Measurements from ENCODE around the gene PIK3IP1. TPM values are rescaled to one million over a fixed set of nuclear protein-coding genes. Genes with fewer than 3 reads are reported as not detected.

The PIK3IP1 gene, protein sequence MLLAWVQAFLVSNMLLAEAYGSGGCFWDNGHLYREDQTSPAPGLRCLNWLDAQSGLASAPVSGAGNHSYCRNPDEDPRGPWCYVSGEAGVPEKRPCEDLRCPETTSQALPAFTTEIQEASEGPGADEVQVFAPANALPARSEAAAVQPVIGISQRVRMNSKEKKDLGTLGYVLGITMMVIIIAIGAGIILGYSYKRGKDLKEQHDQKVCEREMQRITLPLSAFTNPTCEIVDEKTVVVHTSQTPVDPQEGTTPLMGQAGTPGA
- 10 to 100 TPM; 10.8 to 34.2 (median 18.7) TPM for total RNA-seq
- 10 to 100 TPM; 26.5 to 48.9 TPM for polyA plus RNA-seq
- long read RNA-seq, donor 1, transcript PIK3IP1-201 (6 exons, 2,467 nt): major isoform, 62 of 99 reads
- long read RNA-seq, donor 1, transcript PIK3IP1-203 (5 exons, 2,374 nt): minor isoform, 28 of 99 reads
- long read RNA-seq, donor 1, partial matches to known transcripts: 8 of 99 reads
- long read RNA-seq, donor 1, other reads (novel, unspliced or antisense): 1 of 99 reads
- long read RNA-seq, donor 2, partial matches to known transcripts: 0 of 5 reads
- long read RNA-seq, donor 2, other reads (novel, unspliced or antisense): 0 of 5 reads
- long read RNA-seq, donor 3, transcript PIK3IP1-201 (6 exons, 2,467 nt): major isoform, 50 of 73 reads
- long read RNA-seq, donor 3, transcript PIK3IP1-203 (5 exons, 2,374 nt): minor isoform, 6 of 73 reads
- long read RNA-seq, donor 3, partial matches to known transcripts: 4 of 73 reads
- long read RNA-seq, donor 3, other reads (novel, unspliced or antisense): 9 of 73 reads

- peak within 1 kb of the TSS; percentile 51 for H3K4me3 ChIP-seq
- H3K27me3 ChIP-seq: no peaks in the 10 kb centered on the region
- intact Hi-C loops (cut with DNase I): no loop called here
- TF ChIP-seq POLR2A (IDR thresholded peaks at IDR 0.05) (peak; percentile 67), EP300 (IDR thresholded peaks at IDR 0.05) (no peak)
- TF ChIP-seq, protein P1, sequence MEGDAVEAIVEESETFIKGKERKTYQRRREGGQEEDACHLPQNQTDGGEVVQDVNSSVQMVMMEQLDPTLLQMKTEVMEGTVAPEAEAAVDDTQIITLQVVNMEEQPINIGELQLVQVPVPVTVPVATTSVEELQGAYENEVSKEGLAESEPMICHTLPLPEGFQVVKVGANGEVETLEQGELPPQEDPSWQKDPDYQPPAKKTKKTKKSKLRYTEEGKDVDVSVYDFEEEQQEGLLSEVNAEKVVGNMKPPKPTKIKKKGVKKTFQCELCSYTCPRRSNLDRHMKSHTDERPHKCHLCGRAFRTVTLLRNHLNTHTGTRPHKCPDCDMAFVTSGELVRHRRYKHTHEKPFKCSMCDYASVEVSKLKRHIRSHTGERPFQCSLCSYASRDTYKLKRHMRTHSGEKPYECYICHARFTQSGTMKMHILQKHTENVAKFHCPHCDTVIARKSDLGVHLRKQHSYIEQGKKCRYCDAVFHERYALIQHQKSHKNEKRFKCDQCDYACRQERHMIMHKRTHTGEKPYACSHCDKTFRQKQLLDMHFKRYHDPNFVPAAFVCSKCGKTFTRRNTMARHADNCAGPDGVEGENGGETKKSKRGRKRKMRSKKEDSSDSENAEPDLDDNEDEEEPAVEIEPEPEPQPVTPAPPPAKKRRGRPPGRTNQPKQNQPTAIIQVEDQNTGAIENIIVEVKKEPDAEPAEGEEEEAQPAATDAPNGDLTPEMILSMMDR (IDR thresholded peaks at IDR 0.05): peak; percentile 11 to 64 (median 60)
- peak within 1 kb of the TSS; percentile 76 to 91 for H3K27ac ChIP-seq
- DNase-seq: peak; percentile 84 to 91 (median 87)
- 19 to 22% (median 21%) methylated on average over 19 of the region's 19 CpGs for WGBS, 3 donors
- peaks cover 5% of the 10 kb centered on the region for H3K4me1 ChIP-seq (ENCODE audit: insufficient read depth)
- H3K36me3 ChIP-seq: no peaks in the 10 kb centered on the region
- no peaks in the 10 kb centered on the region for H3K9me3 ChIP-seq
Measured at GRCh38 chr22:31292236-31292989, at the start of gene PIK3IP1. TSS of gene PIK3IP1 (minus strand) at chr22:31292488. CDS start at chr22:31292344, 144 bp downstream.

DNA sequence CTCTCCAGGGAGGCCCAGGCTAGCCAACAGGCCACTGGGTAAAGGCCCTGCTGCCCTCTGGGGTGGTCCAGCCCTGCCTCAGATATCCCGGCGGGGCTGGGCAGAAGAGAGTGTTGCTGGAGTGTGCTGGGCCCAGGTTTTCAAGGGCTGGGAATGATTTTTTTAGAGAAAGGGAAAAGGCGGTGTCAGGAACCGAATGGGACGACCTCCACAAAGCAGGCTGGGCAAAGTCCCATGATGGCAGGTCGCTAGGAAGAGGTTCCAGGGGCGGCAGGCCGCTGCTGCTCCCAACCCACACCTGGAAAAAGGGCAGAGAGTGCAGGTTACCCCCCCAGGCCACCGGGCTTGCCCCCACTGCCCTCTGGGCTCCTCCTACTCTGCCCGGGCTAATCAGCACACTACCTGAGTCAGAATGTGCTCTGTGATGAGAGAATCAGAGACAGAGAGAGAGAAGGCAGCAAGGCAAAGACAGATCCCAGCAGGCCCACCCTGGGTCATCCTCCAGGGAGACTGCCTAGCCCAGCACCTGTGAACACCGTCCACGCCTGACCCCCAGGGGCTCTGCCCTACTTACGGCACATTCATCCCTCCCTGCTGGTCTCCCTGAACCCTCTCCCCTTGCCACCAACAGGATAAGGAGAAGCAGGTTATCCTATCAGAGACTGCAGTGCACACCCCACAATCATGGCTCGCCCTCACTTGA lies 49.2 kb upstream of the PIK3IP1 start:
- peaks cover 18% of the 10 kb centered on the region for H3K4me1 ChIP-seq (ENCODE audit: insufficient read depth)
- H3K9me3 ChIP-seq: no peaks in the 10 kb centered on the region
- DNase-seq: no peak
- no peaks in the 10 kb centered on the region for H3K36me3 ChIP-seq
- no peak for TF ChIP-seq EP300 (IDR thresholded peaks at IDR 0.05)
- TF ChIP-seq POLR2A (IDR thresholded peaks at IDR 0.05): no peak
- TF ChIP-seq, protein P1 (IDR thresholded peaks at IDR 0.05): no peak
- H3K4me3 ChIP-seq: no peak overlapping the region
- WGBS, 3 donors: 81 to 85% (median 82%) methylated on average over 14 of the region's 14 CpGs
- intact Hi-C loops (cut with DNase I): loop anchor here in 2 of 4 donors (10.0 kb wide), 2 partner anchors 53 to 293 kb away; partner anchors contain the start of gene DRG1 (in 1 of the 2)
- H3K27ac ChIP-seq: peak overlapping the region in 1 of 2 donors; percentile 7
- H3K27me3 ChIP-seq: no peaks in the 10 kb centered on the region

DNA sequence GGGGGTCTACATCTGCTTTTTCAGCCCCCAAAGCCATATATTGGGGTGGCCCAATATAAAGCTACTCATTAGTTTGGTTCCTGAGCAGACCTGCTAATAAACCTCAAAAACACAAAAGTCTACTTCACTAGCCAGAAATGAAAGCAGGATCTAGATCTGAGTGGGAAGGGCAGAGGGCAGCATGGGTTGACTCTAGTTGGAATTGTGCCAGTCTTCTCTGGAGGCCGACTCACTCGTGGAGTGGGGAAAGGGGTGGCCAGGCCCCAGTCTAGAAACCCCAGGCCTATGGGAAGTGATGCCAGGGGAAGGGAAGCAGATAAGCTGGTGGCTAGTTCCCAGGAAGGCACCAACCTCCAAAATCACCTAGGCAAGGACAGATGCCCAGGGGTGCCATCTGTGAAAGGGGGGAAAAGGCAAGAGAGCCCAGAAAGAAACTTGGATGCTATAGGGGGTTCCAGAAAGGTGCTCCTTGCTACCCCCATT lies 48.5 kb upstream of the PIK3IP1 start:
- DNase-seq: no peak
- Histone ChIP-seq H3K36me3 (no peaks in the 10 kb centered on the region), H3K4me3 (no peak overlapping the region), H3K4me1 (ENCODE audit: insufficient read depth) (peaks cover 18% of the 10 kb centered on the region), H3K27ac (no peak overlapping the region), H3K27me3 (no peaks in the 10 kb centered on the region), H3K9me3 (no peaks in the 10 kb centered on the region)
- TF ChIP-seq POLR2A (IDR thresholded peaks at IDR 0.05): no peak
- TF ChIP-seq, protein P1 (IDR thresholded peaks at IDR 0.05): no peak
- TF ChIP-seq EP300 (IDR thresholded peaks at IDR 0.05): no peak
- intact Hi-C loops (cut with DNase I): loop anchor here in 2 of 4 donors (10.0 kb wide), 2 partner anchors 54 to 294 kb away; partner anchors contain the start of gene DRG1 (in 1 of the 2)
- WGBS, 3 donors: 3 to 25% (median 9%) methylated on average over 2 of the region's 2 CpGs
